ENCODE results near the gene EHD2. TPM values are rescaled to one million over a fixed set of nuclear protein-coding genes. Genes with fewer than 3 reads are reported as not detected.
A peak's percentile ranks its signal among the peaks of the same experiment; 100 is the strongest.

Gene EHD2
- total and polyA plus RNA-seq, 4 donors, result 68.0 to 190 (median 127) TPM

GRCh38 chr19:47730521-47730889 lies 17.3 kb downstream of the EHD2 start:
- peaks cover 0 to 18% (median 14%) of the 10 kb centered on the region in 5 donors for H3K4me1 ChIP-seq (ENCODE audit: control insufficient read depth in 5 of 5, insufficient read depth in 5 of 5, low read length in 5 of 5)

GRCh38 chr19:47730910-47731309 lies 17.7 kb downstream of the EHD2 start:
- H3K27ac ChIP-seq (ENCODE audit: low read depth in 1 of 2, low read length in 1 of 2), result peak overlapping the region in 1 of 2 donors; percentile 61
- ATAC-seq (ENCODE audit: insufficient read depth, low FRiP score) (no peak), DNase-seq (no peak)
- H3K27me3 ChIP-seq (ENCODE audit: control insufficient read depth in 3 of 3, insufficient read depth in 3 of 3, low read length in 2 of 3), result no peaks in the 10 kb centered on the region
- H3K4me1 ChIP-seq (ENCODE audit: control insufficient read depth in 5 of 5, insufficient read depth in 5 of 5, low read length in 5 of 5), result peaks cover 0 to 16% (median 13%) of the 10 kb centered on the region in 5 donors
- H3K9ac ChIP-seq (ENCODE audit: insufficient read depth in 1 of 2, low read length in 2 of 2), result no peak overlapping the region
- H3K9me3 ChIP-seq (ENCODE audit: control insufficient read depth in 4 of 4, insufficient read depth in 3 of 4, low read length in 3 of 4), result no peaks in the 10 kb centered on the region
- TF ChIP-seq CTCF (IDR thresholded peaks at IDR 0.05; ENCODE audit: control extremely low read depth, extremely low read depth), result no peak
- H3K4me3 ChIP-seq, result no peak overlapping the region
- 94 to 95% methylated on average over 8 of the region's 8 CpGs for WGBS, 2 donors
- peaks cover 0 to 21% (median 15%) of the 10 kb centered on the region in 4 donors for H3K36me3 ChIP-seq (ENCODE audit: control insufficient read depth in 4 of 4, insufficient read depth in 4 of 4, low read length in 4 of 4)

More at GRCh38 chr19:47730521-47730889, 17.3 kb downstream of the EHD2 start:
- TF ChIP-seq CTCF (IDR thresholded peaks at IDR 0.05; ENCODE audit: control extremely low read depth, extremely low read depth), result no peak
- H3K27me3 ChIP-seq (ENCODE audit: control insufficient read depth in 3 of 3, insufficient read depth in 3 of 3, low read length in 2 of 3), result no peaks in the 10 kb centered on the region
- H3K27ac ChIP-seq (ENCODE audit: low read depth in 1 of 2, low read length in 1 of 2), result peak overlapping the region; percentile 27 to 87
- no peak for DNase-seq
- no peak overlapping the region for H3K9ac ChIP-seq (ENCODE audit: insufficient read depth in 1 of 2, low read length in 2 of 2)
- no peak overlapping the region for H3K4me3 ChIP-seq
- ATAC-seq (ENCODE audit: insufficient read depth, low FRiP score), result no peak
- 87 to 88% methylated on average over 8 of the region's 8 CpGs for WGBS, 2 donors
- H3K36me3 ChIP-seq (ENCODE audit: control insufficient read depth in 4 of 4, insufficient read depth in 4 of 4, low read length in 4 of 4), result peaks cover 0 to 23% (median 19%) of the 10 kb centered on the region in 4 donors
- H3K9me3 ChIP-seq (ENCODE audit: control insufficient read depth in 4 of 4, insufficient read depth in 3 of 4, low read length in 3 of 4), result no peaks in the 10 kb centered on the region

GRCh38 chr19:47735131-47735530 lies 21.9 kb downstream of the EHD2 start:
- Histone ChIP-seq H3K4me3 (no peak overlapping the region), H3K36me3 (ENCODE audit: control insufficient read depth in 4 of 4, insufficient read depth in 4 of 4, low read length in 4 of 4) (peaks cover 0 to 33% (median 21%) of the 10 kb centered on the region in 4 donors), H3K27ac (ENCODE audit: low read depth in 1 of 2, low read length in 1 of 2) (no peak overlapping the region), H3K4me1 (ENCODE audit: control insufficient read depth in 5 of 5, insufficient read depth in 5 of 5, low read length in 5 of 5) (no peaks in the 10 kb centered on the region), H3K9ac (ENCODE audit: insufficient read depth in 1 of 2, low read length in 2 of 2) (no peak overlapping the region), H3K27me3 (ENCODE audit: control insufficient read depth in 3 of 3, insufficient read depth in 3 of 3, low read length in 2 of 3) (no peaks in the 10 kb centered on the region), H3K9me3 (ENCODE audit: control insufficient read depth in 4 of 4, insufficient read depth in 3 of 4, low read length in 3 of 4) (peaks cover 0 to 2% (median 0%) of the 10 kb centered on the region in 4 donors)
- 77 to 88% methylated on average over 4 of the region's 4 CpGs for WGBS, 2 donors
- no peak for ATAC-seq (ENCODE audit: insufficient read depth, low FRiP score)
- no peak for TF ChIP-seq CTCF (IDR thresholded peaks at IDR 0.05; ENCODE audit: control extremely low read depth, extremely low read depth)
- no peak for DNase-seq

Measured in lung (tissue), 12 donors.